GM18499 (cell line): ENCODE measurements around the gene CD226.

Experiments
- ATAC-seq: cut with Tn5 transposase; IDR thresholded peaks from one replicate; pipeline ENCODE4 v1.9.1; 2021; ENCODE audit warnings: moderate number of reproducible peaks; ENCODE audit not compliant: insufficient read depth, unreplicated experiment

CD226 gene

DNA sequence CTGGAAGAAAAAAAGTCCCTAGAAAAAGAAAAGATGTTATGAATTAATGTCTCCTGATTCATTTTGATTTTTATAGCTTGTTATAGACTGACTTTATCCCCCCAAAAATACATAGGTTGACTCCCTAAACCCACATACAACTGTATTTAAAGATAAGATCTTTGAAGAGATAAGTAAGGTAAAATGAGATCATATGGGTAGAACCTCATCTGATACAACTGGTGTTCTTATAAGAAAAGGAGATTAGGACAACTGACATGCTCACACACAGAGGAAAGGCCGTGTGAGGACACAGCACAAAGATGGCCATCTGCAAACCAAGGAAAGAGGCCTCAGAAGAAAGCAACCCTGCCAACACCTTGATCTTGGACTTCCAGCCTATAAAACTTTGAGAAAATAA, 117.5 kb downstream of the CD226 start:
- ATAC-seq = no peak

DNA sequence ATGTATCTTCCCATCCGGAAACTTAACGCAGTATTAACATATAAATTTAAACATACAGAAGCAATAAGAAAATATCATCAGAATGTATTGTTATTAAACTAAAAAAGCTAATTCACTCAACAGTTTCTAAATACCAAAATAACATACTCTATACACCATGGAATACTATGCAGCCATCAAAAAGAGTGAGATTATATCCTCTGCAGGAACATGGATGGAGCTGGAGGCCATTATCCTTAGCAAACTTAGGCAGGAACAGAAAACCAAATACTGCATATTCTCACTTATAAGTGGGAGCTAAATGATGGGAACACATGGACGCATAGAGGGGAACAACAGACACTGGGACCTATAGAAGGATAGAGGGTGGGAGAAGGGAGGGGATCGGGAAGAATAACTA, 127.1 kb downstream of the CD226 start:
- ATAC-seq = no peak

- no peak for ATAC-seq
Measured at GRCh38 chr18:69819460-69819859, 128.2 kb downstream of the CD226 start.

- ATAC-seq = no peak
Measured at GRCh38 chr18:69817335-69817940, 130.2 kb downstream of the CD226 start.

DNA sequence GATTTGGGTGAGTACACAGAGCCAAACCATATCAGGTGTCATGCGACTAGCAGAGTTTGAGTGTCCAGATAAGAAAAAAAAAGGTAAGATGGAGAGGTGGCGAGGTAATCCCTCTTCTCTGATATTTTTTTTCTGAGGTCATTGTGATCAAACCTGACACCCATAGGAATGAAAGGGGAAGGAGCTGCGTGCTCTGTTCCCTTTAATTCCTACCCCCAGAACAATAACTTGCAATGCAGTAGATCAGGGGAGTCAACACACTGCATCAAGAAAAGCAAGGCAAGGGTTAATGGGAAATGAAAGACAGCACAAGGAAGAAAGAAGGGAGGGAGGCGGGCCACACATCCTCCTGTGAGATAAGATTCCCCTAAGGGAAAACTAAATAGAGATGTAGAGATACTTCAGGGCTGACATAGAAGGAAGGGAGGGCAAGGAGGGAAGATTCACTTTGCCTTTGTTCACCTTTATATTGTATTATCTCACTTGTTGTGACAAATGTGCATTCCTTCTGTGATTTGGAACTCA, 132.8 kb downstream of the CD226 start:
- no peak for ATAC-seq

- no peak for ATAC-seq
Measured at GRCh38 chr18:69813559-69813958, 134.1 kb downstream of the CD226 start.

DNA sequence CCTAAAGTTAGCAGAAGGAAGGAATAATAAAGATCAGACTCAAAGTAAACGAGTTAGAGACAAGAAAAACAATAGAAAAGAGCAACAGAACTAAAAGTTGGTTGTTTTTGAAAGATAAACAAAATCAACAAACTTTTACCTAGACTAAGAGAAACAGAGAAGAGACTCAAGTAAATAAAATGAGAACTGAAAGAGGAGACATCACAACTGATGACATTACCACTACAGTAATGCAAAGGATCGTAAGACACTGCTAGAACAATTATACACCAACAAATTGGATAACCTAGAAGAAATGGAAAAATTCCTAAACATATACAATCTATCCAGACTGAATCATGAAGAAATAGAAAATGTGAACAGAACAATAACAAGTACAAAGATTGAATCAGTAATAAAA, 139.3 kb downstream of the CD226 start:
- ATAC-seq = no peak

- ATAC-seq = no peak
Measured at GRCh38 chr18:69804776-69805501, 142.7 kb downstream of the CD226 start.
